Body of pancreas (tissue), 4 donors: ENCODE data around the gene MOGAT3.

Source experiments
- CTCF ChIP-seq, 7 experiments: fragments of 450-650 bp in 4 of 7; fragments of 200-600 bp in 3 of 7; sonication (generic) in 3 of 7; IDR thresholded peaks; one replicate each; pipeline ENCODE4 v1.5.1; 2016 to 2019; ENCODE audit warnings: antibody characterized with exemption in 7 of 7
- POLR2A ChIP-seq, 3 donors: fragments of 450-650 bp; IDR thresholded peaks; one replicate each; pipeline ENCODE4 v1.6.1; 2016; ENCODE audit warnings: antibody characterized with exemption in 3 of 3, mild to moderate bottlenecking in 2 of 3

- TF ChIP-seq CTCF (IDR thresholded peaks at IDR 0.05) (no peak), POLR2A (IDR thresholded peaks at IDR 0.05) (no peak)
These were observed 30.0 kb downstream of the MOGAT3 start for GRCh38 chr7:101170617-101171441.
